Measurements from ENCODE around the gene FOXF2.
A peak's percentile ranks its signal among the peaks of the same experiment; 100 is the strongest.

FOXF2 gene

DNA sequence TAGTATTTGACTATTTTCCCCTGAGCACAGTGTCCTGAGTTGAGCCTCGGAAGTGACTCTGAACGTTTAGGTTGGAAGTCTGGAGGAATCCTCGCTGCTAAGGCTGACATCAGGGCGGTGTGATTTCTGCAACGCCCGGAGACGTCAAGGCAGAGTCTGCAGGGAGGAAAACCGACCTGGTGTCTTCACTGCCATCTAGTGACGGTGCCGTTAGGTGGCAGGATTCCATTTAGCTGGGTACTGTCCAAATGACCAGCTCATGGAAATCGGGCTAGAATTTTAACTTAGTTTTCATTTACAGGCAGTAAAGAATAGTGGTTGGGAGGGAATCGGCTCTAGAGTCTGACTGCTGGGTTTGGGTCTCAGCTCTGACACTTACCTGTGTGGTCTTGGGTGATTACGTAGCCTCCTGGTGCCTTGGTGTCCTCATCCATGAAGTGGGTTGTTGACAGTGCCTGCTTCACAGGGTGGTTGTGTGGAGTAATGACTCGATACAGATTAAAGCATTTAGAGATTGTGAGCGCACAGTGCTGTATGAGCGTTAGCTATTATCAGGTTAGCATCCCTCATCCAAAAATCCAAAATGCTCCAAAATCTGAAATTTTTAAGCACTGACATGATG is 35.0 kb downstream of the FOXF2 start:
- DNase-seq (ENCODE audit: low read depth): peak; percentile 70
- no peak overlapping the region for H3K4me3 ChIP-seq (ENCODE audit: control insufficient read depth, low read depth, low read length)
- peak; percentile 73 for TF ChIP-seq CTCF (conservative IDR thresholded peaks at IDR 0.05; ENCODE audit: control insufficient read depth, insufficient read depth, low read depth, low read length)

DNA sequence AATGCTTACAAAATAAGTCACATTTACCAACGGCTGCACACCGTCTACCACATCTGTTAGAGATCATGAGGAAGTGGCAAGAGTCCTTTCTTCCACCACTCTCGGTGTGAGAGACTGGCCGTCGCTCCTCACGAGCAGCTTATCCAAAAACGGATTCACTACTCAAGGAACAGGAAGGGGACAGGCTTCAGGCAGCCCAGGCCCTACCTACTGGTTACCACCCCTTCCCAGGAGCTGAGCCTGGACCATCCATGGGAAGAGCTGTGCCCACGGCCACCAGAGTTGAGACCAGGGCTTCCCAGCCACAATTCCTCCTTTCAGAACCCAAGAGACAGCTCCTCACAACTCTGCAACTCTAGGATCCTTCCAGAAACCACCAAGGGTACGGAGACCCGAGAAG is 37.0 kb downstream of the FOXF2 start:
- DNase-seq (ENCODE audit: low read depth): no peak
- no peak overlapping the region for H3K4me3 ChIP-seq (ENCODE audit: control insufficient read depth, low read depth, low read length)
- TF ChIP-seq CTCF (conservative IDR thresholded peaks at IDR 0.05; ENCODE audit: control insufficient read depth, insufficient read depth, low read depth, low read length): no peak

- no peak for TF ChIP-seq CTCF (conservative IDR thresholded peaks at IDR 0.05; ENCODE audit: control insufficient read depth, insufficient read depth, low read depth, low read length)
- H3K4me3 ChIP-seq (ENCODE audit: control insufficient read depth, low read depth, low read length): no peak overlapping the region
- no peak for DNase-seq (ENCODE audit: low read depth)
Measured at GRCh38 chr6:1435806-1436205, 46.4 kb downstream of the FOXF2 start.

DNA sequence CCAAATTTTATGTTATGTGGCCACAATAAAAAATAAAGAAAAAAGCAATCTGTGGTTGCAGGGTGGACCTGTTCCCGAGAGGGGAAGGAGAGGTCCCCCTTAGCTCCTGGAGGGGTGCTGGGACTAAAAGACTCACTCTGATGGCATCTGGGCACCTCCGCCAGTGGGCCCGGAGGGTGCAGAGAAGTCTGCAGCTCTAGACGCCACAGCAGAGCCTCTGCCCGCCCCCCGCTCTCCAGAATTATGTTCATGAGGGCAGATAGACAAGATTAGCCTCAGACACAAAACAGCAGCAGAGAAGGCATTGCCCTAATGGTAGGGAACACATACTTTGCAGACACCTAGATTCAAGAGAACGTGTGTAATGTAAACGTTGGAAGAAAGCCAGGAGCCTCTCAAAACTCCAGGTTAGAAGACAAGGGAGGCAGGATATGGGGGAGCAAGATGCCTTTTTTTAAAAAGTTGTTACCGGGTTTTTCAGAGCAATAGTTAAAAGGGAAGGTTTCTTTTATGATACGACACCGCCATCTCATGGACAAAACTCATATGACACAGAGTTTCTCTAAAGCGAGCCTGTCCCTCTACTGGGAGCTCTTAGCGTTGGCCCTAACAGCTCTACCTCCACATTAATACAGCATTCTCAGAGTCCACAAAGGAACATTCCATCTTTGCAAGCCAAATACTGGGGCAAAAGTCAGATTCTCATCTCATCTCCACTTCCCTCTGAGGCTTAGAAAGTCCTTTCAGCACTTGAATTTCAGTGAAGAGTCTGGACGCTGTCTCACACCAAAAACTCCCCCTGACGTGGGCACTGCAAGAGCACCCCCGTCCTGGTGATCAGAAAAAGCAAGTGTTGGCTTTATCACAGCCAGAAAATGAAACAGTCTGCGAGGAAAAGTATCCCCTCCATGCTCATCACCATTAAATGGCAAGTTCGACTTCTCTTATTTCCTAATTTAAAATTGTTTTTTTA is 47.2 kb downstream of the FOXF2 start:
- TF ChIP-seq CTCF (conservative IDR thresholded peaks at IDR 0.05; ENCODE audit: control insufficient read depth, insufficient read depth, low read depth, low read length): peak; percentile 76
- DNase-seq (ENCODE audit: low read depth): peak; percentile 74
- no peak overlapping the region for H3K4me3 ChIP-seq (ENCODE audit: control insufficient read depth, low read depth, low read length)

DNA sequence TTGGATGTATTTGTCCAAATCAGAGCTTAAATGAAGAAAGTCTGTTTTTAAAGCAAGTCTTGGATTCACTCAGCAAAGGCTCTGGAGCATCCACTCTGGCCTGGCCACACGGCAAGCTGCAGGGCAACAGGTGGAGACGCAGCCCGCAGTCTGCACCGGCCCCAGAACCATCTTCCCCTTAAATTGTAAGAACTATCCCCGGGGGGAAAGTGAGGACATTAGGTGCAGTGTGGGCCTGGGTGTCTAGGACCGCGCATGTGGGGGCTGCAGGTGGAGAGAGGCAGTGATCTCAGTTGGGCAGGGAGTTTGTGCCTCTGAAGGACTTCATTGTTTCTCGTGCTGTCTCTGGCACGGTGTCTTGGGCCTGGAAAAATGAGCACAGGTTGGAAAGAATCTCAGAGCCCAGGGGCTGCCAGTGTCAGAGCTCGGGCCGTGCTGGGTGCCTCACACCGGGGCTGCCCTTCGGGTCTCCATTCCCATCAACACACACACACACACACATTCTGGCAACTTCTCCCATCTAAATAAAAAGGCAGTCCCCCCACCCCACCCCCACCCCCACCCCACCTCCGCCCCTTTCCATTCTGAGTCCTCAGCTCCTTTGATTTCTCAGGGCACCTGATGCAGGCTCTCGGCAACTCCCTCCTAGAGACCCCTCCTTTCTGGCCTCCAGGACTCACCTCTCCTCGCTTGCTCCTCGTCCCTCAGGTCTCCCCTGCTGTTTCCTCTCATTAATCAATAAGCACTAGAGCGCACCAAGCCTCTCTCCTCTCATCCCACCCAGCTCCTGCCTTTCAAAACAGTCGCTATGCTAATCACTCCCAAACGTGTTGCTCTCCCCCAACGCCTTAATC is 48.4 kb downstream of the FOXF2 start:
- no peak overlapping the region for H3K4me3 ChIP-seq (ENCODE audit: control insufficient read depth, low read depth, low read length)
- no peak for DNase-seq (ENCODE audit: low read depth)
- TF ChIP-seq CTCF (conservative IDR thresholded peaks at IDR 0.05; ENCODE audit: control insufficient read depth, insufficient read depth, low read depth, low read length): no peak

DNA sequence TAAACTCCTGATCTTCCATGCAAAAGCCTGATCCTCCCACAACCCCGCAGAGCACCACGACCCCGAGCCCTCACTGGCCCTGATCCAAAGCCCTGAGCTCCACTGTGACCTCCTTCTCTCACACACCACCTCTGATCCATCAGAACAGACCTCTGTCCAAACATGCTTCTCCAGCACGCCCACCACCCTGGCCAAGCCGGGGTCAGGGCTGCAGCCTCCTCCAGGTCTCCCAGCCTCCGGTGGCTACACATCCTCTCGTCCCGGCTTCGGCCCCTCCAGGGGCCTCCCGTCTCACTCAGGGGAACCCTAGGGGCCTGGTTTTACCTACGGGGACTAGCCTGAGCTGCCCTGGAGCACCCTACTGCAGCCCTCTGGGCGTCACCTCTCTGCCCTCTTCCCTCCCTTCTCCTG is 49.1 kb downstream of the FOXF2 start:
- TF ChIP-seq CTCF (conservative IDR thresholded peaks at IDR 0.05; ENCODE audit: control insufficient read depth, insufficient read depth, low read depth, low read length): no peak
- H3K4me3 ChIP-seq (ENCODE audit: control insufficient read depth, low read depth, low read length): no peak overlapping the region
- DNase-seq (ENCODE audit: low read depth): no peak
